Putamen (tissue), 1 donor: ENCODE measurements around the gene PARVA.

Experiments
- DNase-seq: peaks from one replicate; pipeline ENCODE4 v3.0.0-alpha.2; 2016; ENCODE audit warnings: low spot score

The PARVA gene

DNA sequence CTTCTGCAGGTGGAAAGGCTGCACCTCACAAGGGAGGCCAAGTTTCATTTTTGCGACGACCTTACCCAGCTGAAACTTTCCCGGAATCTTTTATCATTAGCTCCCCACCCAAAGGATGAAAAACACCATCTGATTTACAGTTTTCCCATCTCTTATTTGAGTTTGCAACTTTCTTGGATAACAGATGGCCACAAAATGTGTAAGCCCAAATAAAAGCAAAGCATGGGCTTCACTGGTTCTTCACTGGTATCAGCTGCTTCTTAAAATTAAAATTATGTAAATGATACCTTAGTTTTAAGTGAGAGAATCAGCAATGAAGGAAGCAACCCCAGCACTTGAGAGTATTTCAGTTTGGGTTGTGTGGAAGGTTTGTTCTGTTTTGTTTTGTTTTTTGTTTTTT is 55.8 kb downstream of the PARVA start:
- no peak for DNase-seq

GRCh38 chr11:12433571-12434324 is 56.4 kb downstream of the PARVA start:
- DNase-seq: no peak

- no peak for DNase-seq
Measured at GRCh38 chr11:12434325-12434654, 56.9 kb downstream of the PARVA start.

GRCh38 chr11:12435264-12435663 is 57.9 kb downstream of the PARVA start:
- DNase-seq: no peak

DNA sequence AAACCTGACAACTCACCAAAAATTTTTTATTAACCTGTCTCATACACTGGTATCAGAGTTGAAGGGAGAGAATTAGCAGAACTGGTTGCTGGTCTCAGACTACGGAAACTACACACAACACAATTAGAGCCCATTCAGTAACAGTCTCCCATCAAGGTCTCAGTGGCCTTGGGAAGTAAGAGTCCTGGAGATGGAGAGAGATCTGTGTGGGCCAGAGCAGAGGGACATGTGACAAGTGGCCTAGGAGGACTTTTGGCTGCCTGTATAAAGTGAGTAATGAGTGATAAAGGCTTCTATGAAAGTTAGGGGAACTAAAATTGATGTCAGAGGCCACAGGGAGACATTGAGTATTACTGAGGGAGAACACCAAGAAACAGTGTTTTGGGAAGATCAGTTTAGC is 58.9 kb downstream of the PARVA start:
- no peak for DNase-seq

DNA sequence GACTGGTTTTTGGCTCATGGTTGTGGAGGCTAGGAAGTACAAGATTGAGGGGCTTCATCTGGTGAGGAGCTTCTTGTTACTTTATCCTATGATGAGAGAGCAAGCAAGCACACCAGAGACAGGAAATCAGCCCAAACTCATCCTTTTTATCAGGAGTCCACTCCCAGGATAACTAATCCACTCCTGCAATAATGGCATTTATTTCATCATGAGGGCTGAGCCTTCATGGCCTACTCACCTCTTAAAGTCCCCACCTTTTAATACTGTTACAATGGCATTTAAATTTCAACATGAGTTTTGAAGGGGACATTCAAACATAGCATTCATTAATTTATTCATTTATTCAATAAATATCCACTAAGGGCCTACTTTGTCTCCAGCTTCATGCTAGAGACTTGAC is 60.9 kb downstream of the PARVA start:
- no peak for DNase-seq

GRCh38 chr11:12439615-12440014 is 62.2 kb downstream of the PARVA start:
- no peak for DNase-seq

DNA sequence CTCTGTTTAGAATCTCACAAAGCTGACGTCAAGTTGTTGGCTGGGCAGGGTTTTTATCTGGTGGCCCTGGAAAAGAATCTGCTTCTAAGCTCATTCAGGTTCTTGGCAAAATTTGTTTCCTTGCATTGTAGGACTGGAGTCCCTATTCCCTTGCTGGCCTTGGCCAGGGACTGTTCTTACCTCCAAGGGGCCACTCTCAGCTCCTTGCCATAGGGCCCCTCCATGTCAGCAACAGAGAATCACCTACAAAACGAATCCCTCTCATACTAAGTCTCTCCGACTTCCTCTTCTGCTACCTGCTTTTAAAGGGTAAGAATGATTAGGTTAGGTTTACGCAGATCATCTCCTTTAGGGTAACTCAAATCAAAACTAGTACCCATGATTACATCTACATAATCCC is 63.2 kb downstream of the PARVA start:
- DNase-seq: no peak

GRCh38 chr11:12441231-12441861 is 64.0 kb downstream of the PARVA start:
- DNase-seq: no peak

DNA sequence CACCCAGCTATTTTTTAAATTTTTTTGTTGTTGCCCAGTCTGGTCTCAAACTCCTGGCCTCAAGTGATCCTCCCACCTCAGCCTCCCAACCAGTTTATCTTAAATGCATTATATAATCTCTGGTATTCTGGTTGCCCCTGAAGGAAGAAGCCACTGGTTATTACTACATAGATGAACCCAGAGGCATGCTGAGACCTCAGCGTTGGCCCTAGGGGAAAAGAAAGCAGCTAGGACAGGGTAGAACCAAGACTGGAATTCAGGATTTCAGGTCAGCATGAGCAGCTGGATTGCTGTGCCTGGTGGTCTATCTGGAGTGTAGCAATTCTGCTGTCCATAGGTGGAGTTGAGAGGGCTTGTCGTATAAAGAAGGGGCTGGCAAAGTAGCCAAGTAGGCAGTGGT is 67.2 kb downstream of the PARVA start:
- no peak for DNase-seq

- DNase-seq: no peak
Measured at GRCh38 chr11:12445001-12445400, 67.6 kb downstream of the PARVA start.

DNA sequence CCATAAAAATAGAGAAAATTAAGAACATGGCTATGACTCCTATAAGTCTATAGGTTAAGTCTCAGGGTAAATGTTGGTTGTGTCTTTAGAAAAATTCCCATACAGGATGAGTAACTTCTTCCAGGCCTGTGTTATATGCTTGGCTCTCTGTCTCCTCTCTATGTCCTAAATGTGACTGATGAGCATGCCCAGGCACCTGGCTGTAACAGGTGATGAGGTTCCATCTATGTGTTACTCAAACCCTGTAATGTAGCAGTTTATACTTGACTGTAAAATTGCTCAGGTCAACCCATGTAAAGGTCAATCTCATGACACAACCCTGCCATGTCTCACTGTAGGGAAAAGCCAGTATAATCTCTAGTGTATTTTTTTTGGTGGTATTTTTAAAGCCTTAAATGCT is 69.5 kb downstream of the PARVA start:
- DNase-seq: no peak

- no peak for DNase-seq
Measured at GRCh38 chr11:12448131-12448939, 71.0 kb downstream of the PARVA start.

DNA sequence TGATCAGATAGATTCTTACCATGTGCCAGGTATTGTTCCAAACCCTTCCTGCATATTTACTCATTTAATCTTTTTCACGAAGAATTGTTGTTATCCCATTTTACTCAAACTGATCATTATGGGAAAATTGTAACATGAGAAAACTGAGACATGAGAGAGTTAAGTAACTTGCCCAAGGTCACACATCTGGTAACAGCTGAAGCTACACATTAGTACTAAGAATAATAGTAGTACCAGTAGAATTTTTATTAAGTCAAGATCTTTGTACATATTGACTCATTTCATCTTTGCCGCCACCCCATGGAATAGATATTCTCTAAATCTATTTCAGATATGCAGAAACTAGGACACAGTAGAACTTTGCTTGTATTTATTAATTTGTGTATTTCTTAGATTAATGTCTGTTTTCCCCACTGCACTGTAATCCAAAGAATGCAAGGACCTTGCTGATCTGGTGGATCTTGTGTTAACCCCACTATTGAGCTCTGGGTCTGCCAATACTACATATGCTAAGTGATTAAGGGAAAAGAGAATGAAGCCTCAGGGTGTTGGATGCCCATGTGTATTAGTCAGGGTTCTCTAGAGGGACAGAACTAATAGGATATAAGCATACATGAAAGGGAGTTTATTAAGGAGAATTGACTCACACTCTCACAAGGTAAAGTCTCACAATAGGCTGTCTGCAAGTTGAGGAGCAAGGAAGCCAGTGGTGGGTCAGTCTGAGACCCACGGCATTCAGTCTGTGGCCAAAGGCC is 72.8 kb downstream of the PARVA start:
- no peak for DNase-seq

- no peak for DNase-seq
Measured at GRCh38 chr11:12451179-12451814, 73.9 kb downstream of the PARVA start.

DNA sequence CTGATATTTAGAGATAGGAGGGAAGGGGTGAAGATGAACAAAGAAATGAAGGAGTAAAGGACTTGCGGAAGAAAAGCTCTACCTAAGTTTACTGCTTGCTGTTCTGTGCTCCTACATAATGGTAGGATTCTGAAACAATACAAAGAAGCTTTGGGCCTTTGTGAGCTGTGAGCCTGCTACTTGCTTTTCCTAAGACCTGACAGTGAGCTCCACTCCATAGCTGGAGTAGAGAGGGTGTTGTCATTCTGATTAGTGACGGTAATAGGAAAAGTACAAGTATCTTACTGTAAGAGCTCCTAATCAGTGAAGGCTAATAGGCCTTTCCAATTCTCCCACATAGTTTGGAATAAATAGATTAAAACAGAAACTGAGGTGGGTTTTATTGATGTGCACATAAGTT is 75.9 kb downstream of the PARVA start:
- DNase-seq: no peak

GRCh38 chr11:12454782-12455181 is 77.4 kb downstream of the PARVA start:
- DNase-seq: no peak

DNA sequence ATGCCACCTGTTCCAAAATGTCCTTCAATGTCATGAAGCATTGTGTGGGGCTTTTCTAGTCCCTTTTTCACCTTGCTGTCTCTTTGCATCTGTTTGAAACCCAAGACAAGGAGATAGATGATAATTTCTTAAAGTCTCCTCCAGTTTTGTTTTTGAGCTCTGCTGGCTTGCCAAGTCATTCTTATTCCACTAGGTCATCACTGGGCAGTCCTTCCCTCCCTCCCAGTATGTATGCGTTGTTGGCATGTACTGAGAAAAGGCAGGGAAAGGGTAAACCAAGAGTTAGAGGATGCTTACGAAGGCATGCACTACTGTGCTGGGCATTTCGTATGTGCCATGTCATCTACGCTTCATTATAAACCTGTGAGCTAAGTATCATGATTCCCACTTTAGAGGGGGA is 78.6 kb downstream of the PARVA start:
- no peak for DNase-seq

DNA sequence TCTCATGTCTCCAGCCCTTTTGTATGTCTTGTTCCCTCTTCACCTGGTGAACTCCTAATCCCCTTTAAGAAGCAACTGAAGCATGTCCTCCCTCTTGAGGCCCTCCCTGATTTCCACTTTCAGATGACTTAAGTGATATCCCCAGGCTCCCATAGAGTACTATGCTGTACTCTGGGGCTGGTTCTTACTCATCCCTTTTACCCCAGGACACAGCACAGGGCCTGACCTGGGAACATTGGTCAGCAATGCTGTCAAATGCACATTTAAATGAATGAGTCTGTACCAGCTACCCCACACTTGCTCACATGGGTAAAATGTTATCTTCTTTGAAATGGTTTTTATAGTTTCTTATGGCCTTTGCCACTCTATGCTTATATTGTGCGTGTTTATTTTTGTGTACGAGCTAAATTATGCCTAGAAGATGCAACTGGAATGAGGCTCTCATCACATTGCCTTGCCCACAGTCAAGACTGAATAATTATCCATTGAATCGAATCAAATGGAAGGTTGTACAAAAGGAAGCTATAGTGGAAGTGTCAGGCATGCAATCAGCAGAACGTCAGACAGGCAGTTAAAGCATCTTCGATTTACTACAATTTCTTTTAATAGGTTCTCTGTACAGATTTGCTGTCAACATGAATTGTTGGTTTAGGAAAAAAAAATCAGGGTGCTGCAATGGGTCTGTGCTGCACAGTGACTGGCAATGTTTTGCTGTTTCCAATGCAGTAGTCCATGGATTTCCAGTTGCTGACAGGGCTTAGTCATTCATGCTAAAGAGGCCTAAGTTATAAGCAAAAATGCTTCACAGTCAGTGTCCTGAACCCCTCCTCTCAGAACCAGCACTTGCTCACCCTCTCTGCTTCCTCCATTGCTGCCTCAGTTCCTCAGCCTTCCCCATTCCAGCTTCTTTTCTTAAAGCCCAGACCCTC is 79.5 kb downstream of the PARVA start:
- no peak for DNase-seq

DNA sequence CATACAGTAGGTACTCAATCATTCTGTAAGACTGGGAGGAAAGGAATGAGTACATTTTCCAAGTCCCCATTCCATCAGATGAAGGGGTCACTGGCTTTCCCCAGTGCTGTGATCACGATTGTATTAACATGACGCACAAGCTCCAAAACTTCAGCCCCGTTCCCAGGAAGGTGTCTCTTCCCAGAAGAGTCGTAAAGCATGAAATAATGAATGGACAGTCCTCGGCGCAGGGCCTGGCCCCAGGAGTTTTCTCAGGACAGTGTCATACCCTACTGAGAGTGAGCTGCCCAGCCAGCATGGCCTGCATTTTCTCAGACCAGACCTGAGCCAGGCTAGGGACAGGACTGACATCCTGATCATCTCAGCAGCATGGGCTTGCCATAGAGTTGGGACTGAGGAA is 80.7 kb downstream of the PARVA start:
- DNase-seq: no peak

DNA sequence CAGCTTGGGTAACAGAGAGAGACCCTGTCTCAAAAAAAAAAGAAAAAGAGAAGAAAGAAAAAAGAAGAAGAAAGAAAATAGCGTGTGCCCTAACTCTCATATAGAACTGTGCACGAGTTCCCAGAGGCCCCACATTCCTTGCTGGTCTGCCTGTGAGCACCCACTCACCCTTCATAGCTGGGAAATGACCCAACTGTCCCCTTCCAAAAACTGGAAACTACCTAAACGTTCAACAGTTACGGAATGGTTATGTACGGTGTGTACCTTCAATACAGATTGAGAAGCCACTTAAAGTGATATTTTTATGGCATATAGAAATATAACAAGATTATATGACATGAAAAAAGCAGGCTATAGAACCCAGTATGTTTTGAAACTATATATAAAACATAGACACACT is 82.0 kb downstream of the PARVA start:
- DNase-seq: no peak
